RWPE1 (cell line): ENCODE data around the gene LRRFIP1.
A peak's percentile ranks its signal among the peaks of the same experiment; 100 is the strongest.

Experiments
- CTCF ChIA-PET: fragments of 350-600 bp; sonication (Branson Sonifier 250); formaldehyde crosslinking; extraction: SDS; loops from one replicate; lab custom pipeline; 2021; lab: Yijun Ruan, JAX
- POLR2A ChIA-PET: fragments of 400-600 bp; formaldehyde crosslinking; extraction: SDS; loops from one replicate; lab custom pipeline; 2020; ENCODE audit warnings: antibody characterized with exemption; ENCODE audit not compliant: low non-redundant PET; lab: Yijun Ruan, JAX
- DNase-seq: peaks from one replicate; pipeline ENCODE4 v3.0.0; 2012; ENCODE audit warnings: low spot score
- H3K27ac ChIP-seq: fragments of 450-650 bp; 2 replicates; pipeline ENCODE4 v1.5.1; 2017
- TF ChIP-seq, protein P1 (sequence below): fragments of 450-650 bp; conservative IDR thresholded peaks from 2 replicates; pipeline ENCODE4 v1.5.1; 2017; ENCODE audit warnings: low read depth, mild to moderate bottlenecking

LRRFIP1 gene

DNA sequence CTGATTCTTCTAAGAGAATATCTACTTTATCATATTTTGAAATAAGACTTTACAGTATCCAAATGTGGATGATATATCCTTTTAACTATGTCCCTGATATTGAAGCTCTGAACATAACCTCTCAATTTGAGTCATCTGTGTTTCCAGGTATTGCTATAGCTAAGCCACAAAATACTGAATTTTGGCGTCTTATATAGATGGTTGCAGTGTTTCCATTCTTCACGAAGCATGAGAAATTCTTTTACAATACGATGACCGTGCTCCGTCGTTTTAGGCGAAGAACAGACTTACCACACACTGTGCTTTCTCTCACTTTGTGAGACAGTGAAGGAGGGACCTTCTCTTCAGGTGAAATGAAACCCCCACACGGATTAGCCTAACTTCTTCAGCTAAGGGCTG lies 45.3 kb downstream of the LRRFIP1 start:
- ChIA-PET POLR2A (no interaction called here), CTCF (interaction anchor here (0.6 to 8.3 kb wide), 20 partner anchors 10 to 160 kb away, joined by 3 to 87 read pairs (median 4); no protein-coding TSS in a partner anchor)
- H3K27ac ChIP-seq, result peak overlapping the region; percentile 85
- DNase-seq, result no peak
- TF ChIP-seq, protein P1, sequence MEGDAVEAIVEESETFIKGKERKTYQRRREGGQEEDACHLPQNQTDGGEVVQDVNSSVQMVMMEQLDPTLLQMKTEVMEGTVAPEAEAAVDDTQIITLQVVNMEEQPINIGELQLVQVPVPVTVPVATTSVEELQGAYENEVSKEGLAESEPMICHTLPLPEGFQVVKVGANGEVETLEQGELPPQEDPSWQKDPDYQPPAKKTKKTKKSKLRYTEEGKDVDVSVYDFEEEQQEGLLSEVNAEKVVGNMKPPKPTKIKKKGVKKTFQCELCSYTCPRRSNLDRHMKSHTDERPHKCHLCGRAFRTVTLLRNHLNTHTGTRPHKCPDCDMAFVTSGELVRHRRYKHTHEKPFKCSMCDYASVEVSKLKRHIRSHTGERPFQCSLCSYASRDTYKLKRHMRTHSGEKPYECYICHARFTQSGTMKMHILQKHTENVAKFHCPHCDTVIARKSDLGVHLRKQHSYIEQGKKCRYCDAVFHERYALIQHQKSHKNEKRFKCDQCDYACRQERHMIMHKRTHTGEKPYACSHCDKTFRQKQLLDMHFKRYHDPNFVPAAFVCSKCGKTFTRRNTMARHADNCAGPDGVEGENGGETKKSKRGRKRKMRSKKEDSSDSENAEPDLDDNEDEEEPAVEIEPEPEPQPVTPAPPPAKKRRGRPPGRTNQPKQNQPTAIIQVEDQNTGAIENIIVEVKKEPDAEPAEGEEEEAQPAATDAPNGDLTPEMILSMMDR, result no peak

DNA sequence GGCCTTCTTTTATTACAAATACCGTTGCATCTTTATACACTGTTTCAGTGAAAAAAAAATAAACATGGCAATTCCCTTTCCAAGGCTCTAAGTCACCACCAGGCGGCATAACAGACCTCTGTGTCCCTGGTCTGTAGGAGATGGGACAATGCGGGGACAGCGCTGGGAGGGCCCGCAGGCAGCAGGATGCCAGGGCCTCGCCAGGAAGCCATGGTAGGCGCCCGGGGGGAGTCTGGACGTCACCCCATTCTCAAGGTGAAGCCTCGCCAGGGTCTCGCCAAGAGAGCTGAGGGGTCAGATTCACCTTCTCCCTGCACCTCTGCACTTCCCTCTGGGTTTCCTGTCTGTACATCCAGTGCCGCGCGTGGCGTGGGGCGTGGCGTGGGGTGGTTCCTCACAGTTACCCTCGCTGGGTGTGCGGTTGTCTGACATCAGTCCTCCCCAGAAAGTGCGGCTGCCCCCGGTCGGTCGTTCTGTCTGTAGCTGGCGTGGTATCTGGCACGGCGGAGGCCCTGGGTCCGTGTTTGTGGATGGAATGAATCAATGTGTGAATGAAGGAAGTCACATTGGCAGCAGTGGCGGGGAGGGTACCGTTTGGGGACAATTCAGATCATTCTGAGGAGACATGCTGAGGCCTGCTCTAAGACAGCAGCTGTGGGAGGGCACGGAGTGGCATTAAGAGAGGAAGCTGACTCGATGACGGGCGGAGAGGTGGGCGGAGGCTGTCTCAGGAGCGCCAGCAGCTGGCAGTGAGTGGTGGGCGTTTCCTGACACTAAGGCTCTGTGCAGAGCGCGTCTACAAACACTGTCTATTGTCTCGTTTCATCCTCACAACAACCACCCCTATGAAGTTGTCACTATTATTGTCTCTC lies 46.0 kb downstream of the LRRFIP1 start:
- POLR2A ChIA-PET, result no interaction called here
- peak overlapping the region; percentile 85 for H3K27ac ChIP-seq
- TF ChIP-seq, protein P1, result peak; percentile 83
- DNase-seq, result peak; percentile 58
- CTCF ChIA-PET, result interaction anchor here (0.6 to 8.3 kb wide), 28 partner anchors 10 to 1064 kb away, joined by 3 to 87 read pairs (median 4); no protein-coding TSS in a partner anchor

DNA sequence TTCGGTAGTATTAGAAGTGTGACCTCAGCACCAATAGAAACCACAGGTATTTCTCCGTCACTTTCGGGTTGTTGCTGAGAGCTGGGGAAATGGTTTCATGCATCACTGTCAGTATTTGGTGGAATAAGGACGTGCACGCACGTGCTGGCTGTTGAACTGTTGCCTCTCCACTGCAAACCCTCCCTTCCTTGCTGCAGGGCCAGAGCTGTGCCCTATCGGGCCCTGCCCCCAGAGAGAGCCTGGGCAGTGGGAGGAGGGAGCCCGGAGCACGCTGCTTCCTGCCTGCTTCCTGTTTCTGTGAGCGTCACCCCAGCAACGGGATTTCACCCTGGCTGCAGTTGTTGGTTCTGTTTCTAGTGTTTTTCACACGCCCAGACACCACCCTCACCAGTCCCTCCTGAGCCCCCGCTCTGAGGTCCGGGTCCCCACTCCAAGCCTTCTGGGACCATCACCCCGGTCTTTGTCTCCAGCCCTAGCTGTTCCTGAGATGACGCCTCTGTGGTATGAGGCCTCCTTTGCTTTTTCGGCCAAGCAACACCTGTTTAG lies 47.4 kb downstream of the LRRFIP1 start:
- TF ChIP-seq, protein P1, result no peak
- peak overlapping the region; percentile 85 for H3K27ac ChIP-seq
- peak; percentile 75 for DNase-seq
- CTCF ChIA-PET, result interaction anchor here (0.5 to 8.3 kb wide), 3 partner anchors 9 to 71 kb away, joined by 3 to 87 read pairs (median 24); no protein-coding TSS in a partner anchor
- POLR2A ChIA-PET, result no interaction called here

DNA sequence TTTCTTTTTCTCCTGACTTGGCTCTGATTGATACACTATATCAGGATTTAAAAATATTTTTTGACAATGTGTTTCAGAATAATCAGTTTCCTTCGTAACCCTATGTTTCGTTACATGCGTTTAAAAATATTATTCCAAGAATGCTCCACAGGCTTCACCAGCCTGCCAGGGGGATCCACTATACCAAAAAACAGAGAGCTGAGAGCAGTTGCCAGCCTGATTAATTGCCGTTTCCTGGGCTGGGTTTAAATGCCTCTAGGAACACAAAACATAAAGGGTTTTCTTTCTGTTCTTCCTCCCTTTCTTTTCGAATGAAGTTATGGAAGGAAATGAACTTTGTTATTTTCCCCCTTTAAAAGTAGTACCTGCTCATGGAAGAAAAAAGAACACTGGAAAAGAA lies 47.9 kb downstream of the LRRFIP1 start:
- H3K27ac ChIP-seq, result peak overlapping the region; percentile 85
- TF ChIP-seq, protein P1, result no peak
- no peak for DNase-seq
- ChIA-PET POLR2A (no interaction called here), CTCF (interaction anchor here (0.5 to 8.3 kb wide), 2 partner anchors 44 to 70 kb away, joined by 3 to 87 read pairs; no protein-coding TSS in a partner anchor)

DNA sequence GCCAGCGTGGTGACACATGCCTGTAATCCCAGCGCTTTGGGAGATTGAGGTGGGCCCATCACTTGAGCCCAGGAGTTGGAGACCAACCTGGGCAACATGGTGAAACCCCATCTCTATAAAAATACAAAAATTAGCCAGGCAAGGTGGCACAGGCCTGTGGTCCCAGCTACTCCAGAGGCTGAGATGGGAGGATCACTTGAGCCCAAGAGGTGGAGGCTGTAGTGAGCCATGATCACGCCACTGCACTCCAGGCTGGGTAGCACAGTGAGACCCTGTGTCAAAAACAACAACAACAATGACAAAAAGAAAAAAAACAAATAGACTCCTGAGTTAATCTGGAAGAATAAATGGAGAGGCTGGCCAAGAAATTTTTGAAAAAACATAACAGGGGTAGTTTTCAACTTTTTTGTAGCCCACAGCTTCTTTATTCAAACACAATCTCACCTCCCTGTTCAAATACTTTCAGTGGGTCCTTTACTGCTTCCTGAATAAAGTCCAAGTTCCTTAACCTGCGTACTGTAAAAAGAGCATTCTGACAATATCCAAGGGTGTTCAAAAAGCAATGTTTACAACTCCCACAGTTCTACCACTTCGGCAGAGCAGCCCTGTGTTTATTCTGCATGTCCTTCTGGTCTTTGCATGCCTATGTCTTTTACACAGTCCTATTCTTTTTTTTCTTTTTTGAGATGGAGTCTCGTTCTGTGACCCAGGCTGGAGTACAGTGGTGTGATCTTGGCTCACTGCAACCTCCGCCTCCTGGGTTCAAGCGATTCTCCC lies 53.5 kb downstream of the LRRFIP1 start:
- ChIA-PET POLR2A (no interaction called here), CTCF (no interaction called here)
- TF ChIP-seq, protein P1, result no peak
- no peak for DNase-seq
- no peak overlapping the region for H3K27ac ChIP-seq

DNA sequence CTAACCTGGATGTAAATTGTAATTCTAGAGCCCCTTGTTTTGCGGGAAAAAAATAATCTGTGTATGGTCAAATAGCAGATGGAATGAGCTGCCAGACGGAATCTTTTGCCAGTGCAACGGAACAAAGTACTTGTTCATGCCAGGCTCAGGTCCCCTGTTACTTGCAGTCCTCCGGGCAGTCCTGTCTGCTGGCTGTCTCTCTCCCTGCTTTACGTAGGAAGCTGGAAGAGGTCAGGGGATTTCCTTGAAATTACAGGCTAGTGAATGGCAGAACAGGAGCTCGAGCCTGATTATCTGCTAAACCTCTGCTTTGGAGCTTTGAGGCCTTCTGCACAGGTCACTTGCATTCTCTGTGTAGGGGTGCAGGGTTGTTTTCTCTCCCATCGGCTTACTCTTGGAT lies 54.8 kb downstream of the LRRFIP1 start:
- TF ChIP-seq, protein P1, result no peak
- POLR2A ChIA-PET, result no interaction called here
- DNase-seq, result no peak
- peak overlapping the region; percentile 74 for H3K27ac ChIP-seq
- CTCF ChIA-PET, result interaction anchor here (1.0 to 4.1 kb wide), 2 partner anchors 9 to 16 kb away, joined by 5 to 24 read pairs; no protein-coding TSS in a partner anchor
